ENCODE data around the gene RACK1. TPM values are rescaled to one million over a fixed set of nuclear protein-coding genes. Genes with fewer than 3 reads are reported as not detected.
A peak's percentile ranks its signal among the peaks of the same experiment; 100 is the strongest.
"Not testable (repeated sequence)": the region's sequence is repeated elsewhere in the genome, so short reads cannot be mapped to it uniquely, and the experiment has no call there.

Gene RACK1
- total RNA-seq, 4 donors from 2014 or later, result 1,252 to 1,898 (median 1,625) TPM

- peak; percentile 27 to 44 (median 32) for TF ChIP-seq CTCF (IDR thresholded peaks at IDR 0.05)
- WGBS, result 44% methylated on average over 28 of the region's 28 CpGs
- H3K9me3 ChIP-seq; DNase-seq (ENCODE audit: extremely low spot score); H3K36me3 ChIP-seq; H3K27ac ChIP-seq (replicated peaks in 1 of 4); H3K27me3 ChIP-seq; intact Hi-C loops (cut with DNase I); H3K4me1 ChIP-seq: not testable (repeated sequence)
- H3K4me3 ChIP-seq, result peak overlapping the region in 1 of 4 donors; percentile 16
Measured at GRCh38 chr5:181273433-181273744, 29.7 kb upstream of the RACK1 start.

DNA sequence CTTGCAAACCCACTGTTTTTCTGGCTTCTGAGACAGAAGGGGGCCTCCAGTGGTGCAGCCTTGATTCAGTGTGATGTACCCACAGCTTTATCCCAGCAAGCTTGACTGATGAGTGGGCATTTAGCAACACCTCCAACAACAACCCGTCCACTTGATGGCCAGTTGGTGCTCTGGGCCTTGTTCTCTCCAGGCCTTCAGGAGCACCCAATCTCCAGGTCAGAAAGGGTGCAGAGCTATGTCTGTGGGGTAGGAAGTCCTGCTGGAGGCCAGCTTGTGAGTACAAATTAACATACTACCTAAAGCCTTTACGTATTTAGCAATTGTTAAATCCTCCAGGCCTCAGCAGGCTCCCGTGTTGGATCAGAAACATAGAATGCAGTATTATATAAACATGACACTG is 27.4 kb upstream of the RACK1 start:
- H3K4me1 ChIP-seq, result peaks cover 0 to 6% (median 3%) of the 10 kb centered on the region in 4 donors
- intact Hi-C loops (cut with DNase I), result no loop called here
- peak; percentile 66 for DNase-seq (ENCODE audit: extremely low spot score)
- no peaks in the 10 kb centered on the region for H3K36me3 ChIP-seq
- no peaks in the 10 kb centered on the region for H3K9me3 ChIP-seq
- no peak overlapping the region for H3K27ac ChIP-seq (replicated peaks in 1 of 4)
- no peak overlapping the region for H3K4me3 ChIP-seq
- H3K27me3 ChIP-seq, result no peaks in the 10 kb centered on the region
- TF ChIP-seq CTCF (IDR thresholded peaks at IDR 0.05) (no peak), EP300 (IDR thresholded peaks at IDR 0.05) (no peak), POLR2AphosphoS5 (IDR thresholded peaks at IDR 0.05) (no peak), POLR2A (IDR thresholded peaks at IDR 0.05; ENCODE audit: low read depth) (no peak)
- 91% methylated on average over 3 of the region's 3 CpGs for WGBS

DNA sequence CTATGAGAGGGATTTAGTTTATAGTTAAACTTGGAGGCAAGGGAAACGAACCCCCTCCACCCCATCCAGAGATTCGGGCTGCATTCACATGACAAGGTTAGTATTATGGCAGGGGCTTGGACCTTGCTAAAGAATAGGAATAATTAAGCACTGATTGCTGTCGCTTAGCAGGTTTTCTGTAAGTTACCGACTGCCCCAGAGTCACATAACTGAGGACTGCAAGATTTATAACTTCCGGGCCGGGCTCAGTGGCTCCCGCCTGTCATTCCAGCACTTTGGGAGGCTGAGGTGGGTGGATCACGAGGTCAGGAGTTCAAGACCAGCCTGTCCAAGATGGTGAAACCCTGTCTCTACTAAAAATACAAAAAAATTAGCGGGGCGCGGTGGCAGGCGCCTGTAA is 24.2 kb upstream of the RACK1 start:
- DNase-seq (ENCODE audit: extremely low spot score); H3K27ac ChIP-seq (replicated peaks in 1 of 4); H3K4me3 ChIP-seq; H3K9me3 ChIP-seq; H3K4me1 ChIP-seq; intact Hi-C loops (cut with DNase I); H3K27me3 ChIP-seq: not testable (repeated sequence)
- peaks cover 10 to 20% (median 13%) of the 10 kb centered on the region in 4 donors for H3K36me3 ChIP-seq
- 91% methylated on average over 12 of the region's 12 CpGs for WGBS

GRCh38 chr5:181267291-181267904 is 23.7 kb upstream of the RACK1 start:
- H3K4me3 ChIP-seq; H3K27me3 ChIP-seq; intact Hi-C loops (cut with DNase I); DNase-seq (ENCODE audit: extremely low spot score); H3K4me1 ChIP-seq; H3K9me3 ChIP-seq; H3K27ac ChIP-seq (replicated peaks in 1 of 4): not testable (repeated sequence)
- WGBS, result 67% methylated on average over 8 of the region's 8 CpGs
- H3K36me3 ChIP-seq, result peaks cover 10 to 20% (median 13%) of the 10 kb centered on the region in 4 donors

GRCh38 chr5:181265092-181265671 is 21.5 kb upstream of the RACK1 start:
- Histone ChIP-seq H3K9me3 (no peaks in the 10 kb centered on the region), H3K27me3 (no peaks in the 10 kb centered on the region), H3K4me3 (no peak overlapping the region), H3K36me3 (peaks cover 10 to 20% (median 13%) of the 10 kb centered on the region in 4 donors), H3K27ac (replicated peaks in 1 of 4) (no peak overlapping the region), H3K4me1 (peaks cover 7 to 16% (median 12%) of the 10 kb centered on the region in 4 donors)
- TF ChIP-seq POLR2AphosphoS5 (IDR thresholded peaks at IDR 0.05) (no peak), EP300 (IDR thresholded peaks at IDR 0.05) (no peak), CTCF (IDR thresholded peaks at IDR 0.05) (no peak), POLR2A (IDR thresholded peaks at IDR 0.05; ENCODE audit: low read depth) (no peak)
- 68% methylated on average over 12 of the region's 18 CpGs for WGBS
- intact Hi-C loops (cut with DNase I), result no loop called here
- no peak for DNase-seq (ENCODE audit: extremely low spot score)

DNA sequence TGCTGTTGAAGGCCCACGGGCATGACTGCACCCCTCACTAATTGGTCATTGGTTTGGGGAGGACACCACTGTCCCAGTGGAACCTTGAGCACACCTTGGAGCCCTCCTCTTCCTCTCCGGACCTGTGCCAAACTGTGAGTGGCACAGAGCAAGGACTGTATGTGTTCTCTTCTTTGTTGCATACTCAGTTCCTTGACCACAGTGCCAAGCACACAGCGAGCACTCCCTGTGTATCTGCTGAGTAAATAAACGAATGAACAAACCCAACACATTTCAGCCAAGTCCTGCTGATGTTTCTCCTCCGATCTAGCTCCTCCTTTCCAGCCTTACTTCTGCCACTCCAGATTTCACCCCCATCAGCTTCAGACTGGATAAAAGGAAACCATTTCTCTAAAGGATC is 19.9 kb upstream of the RACK1 start:
- Histone ChIP-seq H3K4me3 (no peak overlapping the region), H3K27me3 (no peaks in the 10 kb centered on the region), H3K27ac (replicated peaks in 1 of 4) (no peak overlapping the region), H3K36me3 (peaks cover 10 to 20% (median 13%) of the 10 kb centered on the region in 4 donors), H3K9me3 (no peaks in the 10 kb centered on the region), H3K4me1 (peaks cover 22 to 31% (median 27%) of the 10 kb centered on the region in 4 donors)
- intact Hi-C loops (cut with DNase I), result loop anchor here (5.0 kb wide), 1 partner anchor 41 kb away; the partner anchor contains the start of gene TRIM41
- WGBS, result 85% methylated on average over 5 of the region's 5 CpGs
- no peak for DNase-seq (ENCODE audit: extremely low spot score)
- no peak for TF ChIP-seq EP300 (IDR thresholded peaks at IDR 0.05)
- no peak for TF ChIP-seq POLR2AphosphoS5 (IDR thresholded peaks at IDR 0.05)
- TF ChIP-seq POLR2A (IDR thresholded peaks at IDR 0.05; ENCODE audit: low read depth), result no peak
- TF ChIP-seq CTCF (IDR thresholded peaks at IDR 0.05), result no peak

Measured in esophagus muscularis mucosa (tissue), 4 donors.